Amniotic stem cell (primary cell): ENCODE measurements around the gene LMBR1L.
"Not testable (repeated sequence)": the region's sequence is repeated elsewhere in the genome, so short reads cannot be mapped to it uniquely, and the experiment has no call there.

Source experiments
- DNase-seq: peaks from one replicate; lab custom pipeline; 2025; lab: John Stamatoyannopoulos, UW

The LMBR1L gene, protein sequence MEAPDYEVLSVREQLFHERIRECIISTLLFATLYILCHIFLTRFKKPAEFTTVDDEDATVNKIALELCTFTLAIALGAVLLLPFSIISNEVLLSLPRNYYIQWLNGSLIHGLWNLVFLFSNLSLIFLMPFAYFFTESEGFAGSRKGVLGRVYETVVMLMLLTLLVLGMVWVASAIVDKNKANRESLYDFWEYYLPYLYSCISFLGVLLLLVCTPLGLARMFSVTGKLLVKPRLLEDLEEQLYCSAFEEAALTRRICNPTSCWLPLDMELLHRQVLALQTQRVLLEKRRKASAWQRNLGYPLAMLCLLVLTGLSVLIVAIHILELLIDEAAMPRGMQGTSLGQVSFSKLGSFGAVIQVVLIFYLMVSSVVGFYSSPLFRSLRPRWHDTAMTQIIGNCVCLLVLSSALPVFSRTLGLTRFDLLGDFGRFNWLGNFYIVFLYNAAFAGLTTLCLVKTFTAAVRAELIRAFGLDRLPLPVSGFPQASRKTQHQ

GRCh38 chr12:49110464-49111155 is at the start of gene LMBR1L:
Gene LMBR1L, minus strand, starts transcription at chr12:49110847. Its CDS starts 292 bp downstream, at chr12:49110555.
- DNase-seq: peak; percentile 99

- no peak for DNase-seq
These were observed 49.8 kb upstream of the LMBR1L start for GRCh38 chr12:49160399-49160798.

DNA sequence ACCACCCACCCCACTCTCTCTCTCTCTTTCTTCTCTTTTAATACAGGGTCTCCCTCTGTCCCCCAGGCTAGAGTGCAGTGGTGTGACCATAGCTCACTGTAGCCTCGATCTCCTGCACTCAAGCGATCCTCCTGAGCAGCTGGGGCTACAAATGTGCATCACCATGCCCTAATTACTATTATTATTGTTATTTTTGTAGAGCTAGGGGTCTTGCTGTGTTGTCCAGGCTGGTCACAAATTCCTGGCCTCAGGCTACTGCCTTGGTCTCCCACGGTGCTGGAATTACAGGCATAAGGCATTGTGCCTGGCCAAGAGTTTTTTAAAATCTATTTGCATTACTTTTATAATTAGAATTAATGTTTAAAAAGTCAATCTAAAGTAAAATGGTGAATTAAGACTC is 43.6 kb upstream of the LMBR1L start:
- no peak for DNase-seq

DNA sequence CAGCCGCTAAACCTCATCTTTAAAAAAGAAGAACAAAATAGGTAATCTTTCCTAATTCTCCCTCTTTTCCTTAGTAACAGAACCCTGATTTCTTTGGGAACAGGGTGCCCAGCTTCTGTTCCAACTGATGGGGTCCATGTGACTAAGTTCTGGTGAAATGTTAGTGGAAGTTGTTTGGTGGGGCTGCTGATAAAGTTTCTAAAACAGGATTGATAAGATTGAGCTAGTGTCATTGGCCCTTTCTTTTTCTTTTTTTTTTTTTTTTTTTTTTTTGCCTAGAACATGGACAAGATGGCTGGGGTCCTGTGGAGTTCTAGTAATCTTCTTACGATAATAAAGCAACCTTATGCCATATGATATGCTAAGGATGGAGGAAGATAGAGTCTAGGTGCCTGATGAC is 36.7 kb upstream of the LMBR1L start:
- DNase-seq: no peak

DNA sequence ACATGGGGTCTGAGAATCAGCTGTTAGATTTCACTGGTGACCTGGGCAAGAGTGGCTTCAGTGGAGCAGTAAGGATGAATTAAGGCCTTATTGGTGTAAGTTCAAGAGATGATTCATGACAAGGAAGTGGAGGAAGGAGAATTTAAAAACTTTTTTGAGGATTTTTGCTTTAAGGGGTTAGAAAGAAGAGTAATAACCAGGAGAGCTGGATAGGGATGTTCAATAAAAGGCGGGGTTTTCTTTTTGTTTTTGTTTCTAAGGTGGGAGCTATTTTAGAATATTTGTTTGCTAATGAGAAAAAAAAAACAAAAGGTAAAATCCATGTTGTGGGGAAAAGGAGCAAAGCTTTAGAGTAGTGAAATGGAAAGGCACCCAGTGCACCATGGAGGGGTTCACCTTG is 35.8 kb upstream of the LMBR1L start:
- DNase-seq: no peak

GRCh38 chr12:49144384-49144783 is 33.7 kb upstream of the LMBR1L start:
- DNase-seq: no peak

DNA sequence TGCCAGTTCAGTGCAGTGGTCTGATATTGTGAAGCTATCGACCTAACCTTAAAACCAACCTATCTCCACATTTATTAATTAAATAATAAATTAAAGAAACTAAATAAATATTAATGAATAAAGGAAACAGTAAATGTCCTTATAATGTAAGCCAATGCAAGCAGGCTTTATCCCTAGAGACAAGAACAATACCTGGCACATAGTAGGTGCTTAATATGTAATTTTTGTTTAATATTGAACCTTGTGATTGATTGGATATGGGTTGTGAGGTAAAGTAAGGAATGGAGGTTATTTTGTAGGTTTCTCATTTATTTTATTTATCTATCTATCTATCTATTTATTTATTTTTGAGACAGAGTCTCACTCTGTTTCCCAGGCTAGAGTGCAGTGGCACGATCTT is 28.4 kb upstream of the LMBR1L start:
- no peak for DNase-seq

DNA sequence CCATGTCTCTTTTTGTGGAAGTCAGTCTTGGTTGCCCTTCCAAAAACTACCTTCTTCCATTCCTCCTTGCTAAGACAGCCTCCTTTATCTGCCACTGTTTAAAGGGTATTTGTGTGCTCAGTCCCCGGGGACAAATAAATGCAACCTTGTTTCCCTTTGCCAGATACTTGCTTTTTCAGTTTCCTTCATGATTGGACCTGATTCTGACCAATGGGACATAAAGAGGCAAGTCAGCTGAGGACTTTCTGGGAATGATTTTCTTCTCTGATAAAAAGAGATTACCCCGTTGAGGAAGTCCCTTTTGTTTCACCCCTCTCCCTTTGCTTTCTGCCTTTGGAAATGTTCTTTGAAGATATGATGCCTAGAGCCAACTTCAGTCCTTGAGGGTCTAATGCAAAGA is 27.9 kb upstream of the LMBR1L start:
- DNase-seq: no peak

DNA sequence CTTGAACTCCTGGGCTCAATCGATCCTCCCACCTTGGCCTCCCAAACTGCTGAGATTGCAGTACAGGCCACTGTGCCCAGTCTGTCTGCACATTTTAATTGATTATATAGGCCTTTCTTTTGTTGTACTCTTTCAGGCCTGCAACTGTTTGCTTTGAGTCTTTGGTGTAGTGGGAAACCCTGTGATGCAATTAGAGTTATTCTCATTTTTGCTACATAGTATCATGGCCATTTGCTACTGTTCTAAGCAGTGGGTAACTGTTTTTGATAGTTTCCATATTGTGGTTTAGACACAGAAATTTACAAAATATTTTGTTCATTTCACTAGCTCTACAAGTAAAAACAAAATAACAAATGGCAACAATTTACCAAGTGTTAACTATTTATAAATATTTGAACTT is 26.8 kb upstream of the LMBR1L start:
- DNase-seq: no peak

DNA sequence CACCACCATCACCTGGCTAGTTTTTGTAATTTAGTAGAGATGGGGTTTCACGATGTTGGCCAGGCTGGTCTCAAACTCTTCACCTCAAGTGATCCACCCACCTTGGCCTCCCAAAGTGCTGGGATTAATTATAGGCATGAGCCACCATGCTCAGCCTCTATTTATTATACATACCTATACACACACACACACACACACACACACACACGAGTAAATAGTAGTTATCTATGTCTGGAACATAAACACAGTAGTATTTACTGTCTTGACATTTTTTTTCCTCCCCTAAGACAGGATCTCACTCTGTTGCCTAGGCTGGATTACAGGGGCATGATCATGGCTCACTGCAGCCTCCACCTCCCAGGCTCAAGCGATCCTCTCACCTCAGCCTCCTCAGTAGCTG is 26.4 kb upstream of the LMBR1L start:
- not testable (repeated sequence) for DNase-seq

DNA sequence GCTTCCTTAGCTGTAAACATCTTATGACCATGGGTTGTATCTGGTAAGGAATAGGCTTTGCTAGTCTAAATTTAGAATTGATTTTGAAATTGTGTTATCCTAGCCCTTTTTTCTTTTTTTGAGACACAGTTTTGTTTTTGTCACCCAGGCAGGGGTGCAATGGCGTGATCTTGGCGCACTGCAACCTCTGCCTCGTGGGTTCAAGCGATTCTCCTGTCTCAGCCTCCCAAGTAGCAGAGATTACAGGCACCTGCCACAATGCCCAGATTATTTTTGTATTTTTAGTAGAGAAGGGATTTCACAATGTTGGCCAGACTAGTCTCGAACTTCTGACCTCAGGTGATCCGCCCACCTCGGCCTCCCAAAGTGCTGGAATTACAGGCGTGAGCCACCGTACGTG is 22.9 kb upstream of the LMBR1L start:
- no peak for DNase-seq

DNA sequence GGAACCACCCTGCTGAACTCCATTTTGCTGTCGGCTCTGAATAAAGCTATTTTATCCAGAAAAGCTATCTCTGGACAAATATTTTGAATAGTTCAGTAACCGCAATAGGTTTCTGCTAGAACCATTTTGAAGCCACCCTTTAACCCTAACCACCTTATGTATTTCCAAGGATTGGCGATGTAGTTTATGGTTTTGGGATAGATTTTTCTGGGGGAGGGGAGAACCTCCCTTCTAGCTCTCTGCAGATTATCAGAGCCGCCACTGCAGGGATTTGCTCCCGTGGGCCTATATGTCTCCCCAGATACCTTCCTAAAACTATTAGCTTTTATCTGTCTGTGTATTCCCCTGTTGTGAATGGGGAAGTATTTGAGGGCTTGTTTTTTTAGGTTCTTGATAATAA is 22.4 kb upstream of the LMBR1L start:
- DNase-seq: no peak

DNA sequence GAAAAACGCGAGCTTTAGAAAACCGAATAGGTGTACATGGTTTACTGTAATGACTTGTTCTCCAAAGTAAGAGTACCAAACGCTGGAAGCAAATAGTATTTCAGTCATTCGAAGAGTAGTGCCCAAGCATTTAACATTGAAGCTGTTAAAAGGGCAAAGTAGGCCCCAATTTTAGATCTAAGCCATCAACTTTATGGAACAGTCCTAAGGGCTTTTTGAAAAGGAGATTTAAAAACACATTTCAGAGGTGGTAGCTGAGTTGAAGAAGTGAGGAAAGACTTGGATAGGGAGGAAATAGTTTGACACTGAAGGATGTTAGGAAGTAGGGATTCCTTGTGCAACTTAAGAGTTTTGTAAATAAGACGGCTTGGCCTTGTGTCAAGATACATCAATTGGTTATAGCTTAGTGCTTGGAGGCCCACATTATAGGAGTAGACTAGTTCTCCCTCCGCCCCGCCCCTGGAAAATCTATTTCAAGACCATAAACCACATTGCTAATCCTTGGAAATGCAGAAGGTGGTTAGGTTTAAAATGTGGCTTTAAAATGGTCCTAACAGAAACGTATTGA is 21.3 kb upstream of the LMBR1L start:
- no peak for DNase-seq

DNA sequence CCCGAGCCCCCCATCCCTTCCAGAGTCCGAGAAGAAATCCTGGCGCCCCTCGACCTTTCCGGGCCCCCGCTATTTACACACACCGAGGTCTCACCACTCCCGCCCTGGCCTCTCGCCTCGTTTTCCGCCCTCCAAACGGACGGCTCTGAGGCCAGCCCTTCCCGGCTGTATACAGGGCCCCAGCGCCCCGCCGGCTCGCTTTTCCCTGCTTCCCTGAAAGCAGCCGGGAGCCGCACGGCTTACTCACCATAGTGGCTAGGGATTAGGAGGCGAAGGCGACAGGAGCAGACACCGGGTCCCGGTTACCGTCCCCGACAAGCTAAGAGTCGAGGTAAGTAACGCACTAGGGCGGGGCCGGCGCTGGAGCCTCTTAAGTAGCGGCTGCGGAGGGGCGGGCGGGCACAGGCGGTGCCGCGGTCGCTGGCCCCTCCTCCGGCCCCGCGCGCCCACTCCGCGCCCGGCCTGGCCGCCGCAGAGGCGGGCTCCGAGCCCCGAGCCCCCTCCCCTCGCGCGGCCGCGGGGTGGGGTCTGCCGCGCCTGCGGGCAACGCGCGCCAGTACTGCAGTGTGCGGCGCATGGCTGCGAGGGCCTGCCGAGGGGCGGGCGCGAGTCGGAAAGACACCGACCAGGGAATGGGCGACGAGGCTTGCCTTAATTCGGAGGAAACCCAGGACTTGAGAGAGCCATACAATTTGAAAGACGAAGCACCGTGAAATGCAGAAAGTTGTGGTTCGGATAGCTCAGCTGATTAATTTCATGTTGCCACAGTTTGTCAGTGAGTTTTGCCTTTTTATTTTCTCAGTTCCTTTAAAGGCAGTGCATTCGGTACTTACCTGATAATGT is 20.6 kb upstream of the LMBR1L start, which contains the start of gene TUBA1B:
TSS of gene TUBA1B (minus strand) at position 345 of the 843 bp plus-strand sequence. CDS start at position 250, 95 bp downstream.
- DNase-seq: peak; percentile 70

DNA sequence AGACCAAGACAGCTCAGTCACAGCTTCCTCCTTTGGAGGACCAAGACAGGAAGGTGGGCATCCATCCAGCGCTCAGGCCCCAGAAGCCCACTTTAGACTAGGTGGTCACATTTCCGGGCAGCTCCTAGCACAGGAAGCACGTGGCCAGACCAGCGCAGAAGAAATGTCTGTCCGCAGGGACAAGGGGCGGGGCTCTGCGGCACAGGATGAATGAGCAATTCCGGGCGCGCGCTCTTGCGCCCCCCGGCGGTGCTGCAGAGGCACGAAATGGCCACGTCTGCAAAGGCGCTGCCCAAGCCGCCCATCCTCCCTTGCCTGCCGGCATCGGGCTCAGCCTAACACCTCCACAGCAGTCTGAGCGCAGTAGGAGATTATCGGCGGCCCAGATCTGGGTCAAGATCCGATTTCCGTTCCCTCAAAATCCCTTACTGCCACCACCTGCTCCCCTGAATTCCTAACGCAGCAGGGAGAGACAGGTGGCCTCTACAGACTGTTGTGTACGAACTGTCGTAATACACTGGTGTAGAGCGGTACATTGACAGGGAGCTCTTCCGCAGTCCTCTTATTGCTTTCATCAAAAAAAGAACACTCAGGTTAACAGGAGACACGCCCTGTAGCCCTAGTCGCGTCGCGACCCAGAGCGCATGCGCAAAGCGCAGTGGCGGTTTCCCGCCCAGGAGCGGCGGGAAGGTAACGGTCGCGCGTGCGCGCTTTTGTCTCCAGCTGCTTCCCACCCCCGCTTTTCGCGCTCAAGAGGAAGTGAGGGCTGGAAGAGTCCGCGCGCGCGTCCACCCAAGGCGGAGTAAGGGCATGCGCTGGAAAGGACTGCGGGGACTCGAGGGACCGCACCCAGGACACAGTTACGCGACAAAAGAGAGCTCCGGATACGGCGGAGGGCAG is 19.8 kb upstream of the LMBR1L start:
- peak; percentile 88 for DNase-seq

GRCh38 chr12:49129332-49130150 is 18.9 kb upstream of the LMBR1L start:
- DNase-seq: no peak

DNA sequence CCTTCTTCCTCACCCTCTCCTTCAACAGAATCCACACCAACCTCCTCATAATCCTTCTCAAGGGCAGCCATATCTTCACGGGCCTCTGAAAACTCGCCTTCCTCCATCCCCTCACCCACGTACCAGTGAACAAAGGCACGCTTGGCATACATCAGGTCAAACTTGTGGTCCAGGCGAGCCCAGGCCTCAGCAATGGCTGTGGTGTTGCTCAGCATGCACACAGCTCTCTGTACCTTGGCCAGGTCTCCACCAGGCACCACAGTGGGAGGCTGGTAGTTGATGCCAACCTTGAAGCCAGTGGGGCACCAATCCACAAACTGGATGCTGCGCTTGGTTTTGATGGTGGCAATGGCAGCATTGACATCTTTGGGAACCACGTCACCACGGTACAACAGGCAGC is 17.3 kb upstream of the LMBR1L start:
- DNase-seq: not testable (repeated sequence)

GRCh38 chr12:49126852-49127763 is 16.5 kb upstream of the LMBR1L start:
- no peak for DNase-seq
